Measurements from ENCODE around the gene TTLL5.

DNA sequence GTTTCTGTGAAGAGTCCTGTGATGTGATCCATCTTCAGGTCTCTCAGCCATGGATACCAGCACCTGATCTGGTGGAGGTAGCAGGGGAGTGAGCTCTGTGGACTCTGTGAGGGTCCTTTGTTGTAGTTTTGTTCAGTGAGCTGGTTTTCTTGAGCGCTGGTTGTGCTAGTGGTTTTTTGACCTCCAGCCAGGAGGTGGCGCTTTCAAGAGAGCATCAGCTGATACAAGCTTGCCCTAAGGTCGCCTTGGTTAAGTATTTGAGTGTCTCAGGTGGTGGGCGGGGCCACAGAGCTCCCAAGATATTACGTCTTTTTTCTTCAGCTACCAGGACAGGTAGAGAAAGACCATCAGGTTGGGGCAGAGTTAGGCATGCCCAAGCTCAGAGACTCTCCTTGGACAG lies 139.7 kb downstream of the TTLL5 start:
- no peak for TF ChIP-seq EZH2 (IDR thresholded peaks at IDR 0.05; ENCODE audit: low read length, missing control alignments)
- TF ChIP-seq, protein P1, sequence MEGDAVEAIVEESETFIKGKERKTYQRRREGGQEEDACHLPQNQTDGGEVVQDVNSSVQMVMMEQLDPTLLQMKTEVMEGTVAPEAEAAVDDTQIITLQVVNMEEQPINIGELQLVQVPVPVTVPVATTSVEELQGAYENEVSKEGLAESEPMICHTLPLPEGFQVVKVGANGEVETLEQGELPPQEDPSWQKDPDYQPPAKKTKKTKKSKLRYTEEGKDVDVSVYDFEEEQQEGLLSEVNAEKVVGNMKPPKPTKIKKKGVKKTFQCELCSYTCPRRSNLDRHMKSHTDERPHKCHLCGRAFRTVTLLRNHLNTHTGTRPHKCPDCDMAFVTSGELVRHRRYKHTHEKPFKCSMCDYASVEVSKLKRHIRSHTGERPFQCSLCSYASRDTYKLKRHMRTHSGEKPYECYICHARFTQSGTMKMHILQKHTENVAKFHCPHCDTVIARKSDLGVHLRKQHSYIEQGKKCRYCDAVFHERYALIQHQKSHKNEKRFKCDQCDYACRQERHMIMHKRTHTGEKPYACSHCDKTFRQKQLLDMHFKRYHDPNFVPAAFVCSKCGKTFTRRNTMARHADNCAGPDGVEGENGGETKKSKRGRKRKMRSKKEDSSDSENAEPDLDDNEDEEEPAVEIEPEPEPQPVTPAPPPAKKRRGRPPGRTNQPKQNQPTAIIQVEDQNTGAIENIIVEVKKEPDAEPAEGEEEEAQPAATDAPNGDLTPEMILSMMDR (conservative IDR thresholded peaks at IDR 0.05 in 1 of 2, IDR thresholded peaks at IDR 0.05 in 1 of 2; ENCODE audit: low read depth in 1 of 2, low read length in 2 of 2) = no peak
